BE2C (cell line): ENCODE data around the gene PDE2A.
A peak's percentile ranks its signal among the peaks of the same experiment; 100 is the strongest.

Experiments
- DNase-seq: peaks from one replicate; pipeline ENCODE4 v3.0.0-alpha.2; 2020
- H3K27me3 ChIP-seq: fragments of 250-450 bp; sonication (Bioruptor Pico); 2 replicates; pipeline ENCODE4 v1.5.1; 2020; ENCODE audit warnings: mild to moderate bottlenecking
- H3K36me3 ChIP-seq: fragments of 250-450 bp; sonication (Bioruptor Pico); 2 replicates; pipeline ENCODE4 v1.5.1; 2020; ENCODE audit warnings: mild to moderate bottlenecking
- H3K4me1 ChIP-seq: fragments of 250-450 bp; sonication (Bioruptor Pico); 2 replicates; pipeline ENCODE4 v1.5.1; 2020
- H3K4me3 ChIP-seq: 2 replicates; pipeline ENCODE4 v1.5.1; 2011; ENCODE audit warnings: low read depth, low read length
- H3K9me3 ChIP-seq: fragments of 250-450 bp; sonication (Bioruptor Pico); 2 replicates; pipeline ENCODE4 v1.5.1; 2020
- CTCF ChIP-seq: IDR thresholded peaks from 2 replicates; pipeline ENCODE4 v1.5.1; 2012; ENCODE audit warnings: mild to moderate bottlenecking, low read depth, low read length

Gene PDE2A

GRCh38 chr11:72687326-72687725 lies 13.1 kb upstream of the PDE2A start:
- no peak for TF ChIP-seq CTCF
- Histone ChIP-seq H3K36me3 (0 out of 2 replicates have a peak, but pooled peaks cover 2% of the 10 kb centered on the region), H3K9me3 (no peaks in the 10 kb centered on the region), H3K4me1 (peaks cover 5% of the 10 kb centered on the region; the same call in 1 of the 2 replicates), H3K4me3 (no peak overlapping the region), H3K27me3 (no peaks in the 10 kb centered on the region)
- DNase-seq, result no peak

- Histone ChIP-seq H3K36me3 (0 out of 2 replicates have a peak, but pooled peaks cover 2% of the 10 kb centered on the region), H3K4me3 (no peak overlapping the region), H3K9me3 (no peaks in the 10 kb centered on the region), H3K4me1 (peaks cover 5% of the 10 kb centered on the region; the same call in 1 of the 2 replicates), H3K27me3 (no peaks in the 10 kb centered on the region)
- no peak for DNase-seq
- TF ChIP-seq CTCF, result no peak
These were observed 12.5 kb upstream of the PDE2A start for GRCh38 chr11:72686639-72687220.

- H3K27me3 ChIP-seq, result no peaks in the 10 kb centered on the region
- peaks cover 5% of the 10 kb centered on the region; the same call in 1 of the 2 replicates for H3K4me1 ChIP-seq
- H3K36me3 ChIP-seq, result 0 out of 2 replicates have a peak, but pooled peaks cover 2% of the 10 kb centered on the region
- TF ChIP-seq CTCF, result no peak
- DNase-seq, result no peak
- H3K4me3 ChIP-seq, result no peak overlapping the region
- H3K9me3 ChIP-seq, result no peaks in the 10 kb centered on the region
These were observed 11.6 kb upstream of the PDE2A start for GRCh38 chr11:72685560-72686480.

GRCh38 chr11:72684236-72684912 lies 10.2 kb upstream of the PDE2A start:
- Histone ChIP-seq H3K36me3 (0 out of 2 replicates have a peak, but pooled peaks cover 2% of the 10 kb centered on the region), H3K27me3 (no peaks in the 10 kb centered on the region), H3K4me1 (peaks cover 5% of the 10 kb centered on the region; the same call in 1 of the 2 replicates), H3K4me3 (no peak overlapping the region), H3K9me3 (no peaks in the 10 kb centered on the region)
- DNase-seq, result peak; percentile 77
- peak; percentile 80 for TF ChIP-seq CTCF

GRCh38 chr11:72683782-72684200 lies 9.6 kb upstream of the PDE2A start:
- no peaks in the 10 kb centered on the region for H3K9me3 ChIP-seq
- peak; percentile 98 for TF ChIP-seq CTCF
- no peaks in the 10 kb centered on the region for H3K27me3 ChIP-seq
- H3K4me3 ChIP-seq, result no peak overlapping the region
- H3K36me3 ChIP-seq, result 0 out of 2 replicates have a peak, but pooled peaks cover 2% of the 10 kb centered on the region
- H3K4me1 ChIP-seq, result peaks cover 5% of the 10 kb centered on the region; the same call in 1 of the 2 replicates
- peak; percentile 84 for DNase-seq
